ENCODE measurements around the gene GRK5.
A peak's percentile ranks its signal among the peaks of the same experiment; 100 is the strongest.
"Not testable (repeated sequence)": the region's sequence is repeated elsewhere in the genome, so short reads cannot be mapped to it uniquely, and the experiment has no call there.

Gene GRK5

DNA sequence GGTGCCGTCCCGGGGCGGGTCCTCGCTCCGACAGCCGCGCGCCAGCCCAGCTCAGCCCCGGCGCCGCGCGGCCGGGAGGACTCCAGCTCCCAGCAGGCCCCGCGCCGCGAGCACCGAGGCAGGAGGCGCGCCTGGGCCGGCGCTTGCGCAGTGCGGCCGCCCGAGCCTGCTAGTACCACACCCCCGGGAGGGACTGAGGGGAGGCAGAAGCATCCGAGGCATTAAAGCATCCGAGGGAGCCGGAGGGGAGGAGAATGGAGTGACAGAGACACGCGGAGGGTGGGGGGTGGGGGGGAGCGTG lies at the start of gene GRK5:
GRK5 (plus strand) TSS at position 206 of the 301 bp plus-strand sequence. CDS start 347 bp downstream, outside the sequence.
- DNase-seq: peak; percentile 5

DNA sequence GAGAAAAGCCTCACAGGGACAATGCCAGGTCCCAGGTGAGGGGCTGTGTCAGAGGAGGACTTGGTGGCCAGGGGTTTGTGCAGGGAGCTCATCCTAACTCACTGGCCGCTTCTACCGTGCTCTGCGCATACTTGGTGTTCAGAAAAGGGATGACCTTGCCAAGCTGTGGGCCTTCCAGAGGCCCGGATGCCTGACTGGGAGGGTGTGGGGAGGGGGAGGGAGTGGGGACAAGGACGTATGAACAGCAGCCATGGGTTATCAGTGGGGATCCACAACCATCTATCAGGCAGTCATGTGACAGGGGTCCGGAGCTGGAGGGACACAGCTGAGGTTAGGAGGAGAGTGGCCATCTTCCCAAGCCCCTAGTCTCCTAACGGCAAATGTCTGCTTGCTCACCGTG lies 48.0 kb upstream of the GRK5 start:
- no peak for DNase-seq

DNA sequence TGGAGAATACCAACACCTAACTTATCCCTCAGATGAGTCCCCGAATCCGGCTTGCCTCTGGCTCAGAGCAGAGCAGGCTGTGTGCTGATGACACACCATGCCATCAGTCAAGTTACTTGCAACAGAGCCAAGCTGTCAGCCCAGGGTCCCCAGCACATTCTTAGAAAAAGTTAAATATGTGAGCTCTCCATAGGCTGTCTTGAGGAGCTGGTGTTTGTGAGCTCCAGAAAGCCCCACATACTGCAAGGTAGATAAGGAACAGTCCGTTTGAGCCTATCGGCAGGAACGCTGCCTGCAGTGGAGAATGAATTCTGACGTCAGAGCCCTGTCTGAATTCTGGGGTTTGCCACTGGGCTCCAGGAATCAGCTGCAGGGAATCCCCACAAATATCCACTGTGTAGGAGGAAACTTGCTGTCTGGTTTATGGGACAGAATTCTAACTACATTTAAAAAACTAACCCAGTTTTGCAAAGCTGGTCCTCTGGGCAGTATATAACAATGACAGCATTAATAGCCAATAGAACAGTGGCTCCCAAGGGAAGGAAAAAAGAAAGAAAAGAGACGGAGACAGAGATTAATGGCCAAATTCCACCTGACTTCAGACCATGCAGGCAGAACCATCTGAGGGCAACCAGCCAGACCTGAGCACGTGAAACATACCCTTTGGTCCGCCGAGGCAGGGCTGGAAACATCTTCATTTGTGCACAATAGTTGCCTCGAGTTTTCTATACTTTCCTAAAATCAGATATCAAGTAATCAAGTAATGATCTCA lies 45.5 kb upstream of the GRK5 start:
- DNase-seq: no peak

DNA sequence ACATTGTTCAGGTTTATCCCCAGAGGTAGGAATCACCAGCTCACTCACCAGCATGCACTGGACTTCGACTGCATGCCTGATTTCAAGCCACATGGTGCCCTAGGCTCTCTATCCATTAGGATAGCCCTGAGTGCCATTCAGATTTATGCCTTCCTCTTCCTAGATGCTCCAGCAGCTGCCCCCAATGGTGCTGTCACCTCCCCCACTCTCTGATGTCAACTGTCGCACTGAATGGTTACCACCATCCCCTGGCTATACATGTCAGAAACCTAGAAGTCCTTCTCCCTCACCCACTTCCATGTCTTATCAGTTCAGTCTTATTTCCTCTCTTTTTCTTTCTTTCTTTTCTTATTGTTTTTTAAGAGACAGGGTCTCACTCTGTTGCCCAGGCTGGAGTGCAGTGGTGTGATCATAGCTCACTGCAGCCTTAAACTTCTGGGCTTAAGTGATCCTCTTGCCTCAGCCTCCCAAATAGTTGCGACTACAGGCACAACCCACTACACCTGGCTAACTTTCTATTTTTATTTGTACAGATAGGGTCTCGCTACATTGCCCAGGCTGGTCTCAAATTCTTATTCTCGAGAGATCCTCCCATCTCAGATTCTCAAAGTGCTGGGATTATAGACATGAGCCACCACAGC lies 44.8 kb upstream of the GRK5 start:
- DNase-seq: no peak

DNA sequence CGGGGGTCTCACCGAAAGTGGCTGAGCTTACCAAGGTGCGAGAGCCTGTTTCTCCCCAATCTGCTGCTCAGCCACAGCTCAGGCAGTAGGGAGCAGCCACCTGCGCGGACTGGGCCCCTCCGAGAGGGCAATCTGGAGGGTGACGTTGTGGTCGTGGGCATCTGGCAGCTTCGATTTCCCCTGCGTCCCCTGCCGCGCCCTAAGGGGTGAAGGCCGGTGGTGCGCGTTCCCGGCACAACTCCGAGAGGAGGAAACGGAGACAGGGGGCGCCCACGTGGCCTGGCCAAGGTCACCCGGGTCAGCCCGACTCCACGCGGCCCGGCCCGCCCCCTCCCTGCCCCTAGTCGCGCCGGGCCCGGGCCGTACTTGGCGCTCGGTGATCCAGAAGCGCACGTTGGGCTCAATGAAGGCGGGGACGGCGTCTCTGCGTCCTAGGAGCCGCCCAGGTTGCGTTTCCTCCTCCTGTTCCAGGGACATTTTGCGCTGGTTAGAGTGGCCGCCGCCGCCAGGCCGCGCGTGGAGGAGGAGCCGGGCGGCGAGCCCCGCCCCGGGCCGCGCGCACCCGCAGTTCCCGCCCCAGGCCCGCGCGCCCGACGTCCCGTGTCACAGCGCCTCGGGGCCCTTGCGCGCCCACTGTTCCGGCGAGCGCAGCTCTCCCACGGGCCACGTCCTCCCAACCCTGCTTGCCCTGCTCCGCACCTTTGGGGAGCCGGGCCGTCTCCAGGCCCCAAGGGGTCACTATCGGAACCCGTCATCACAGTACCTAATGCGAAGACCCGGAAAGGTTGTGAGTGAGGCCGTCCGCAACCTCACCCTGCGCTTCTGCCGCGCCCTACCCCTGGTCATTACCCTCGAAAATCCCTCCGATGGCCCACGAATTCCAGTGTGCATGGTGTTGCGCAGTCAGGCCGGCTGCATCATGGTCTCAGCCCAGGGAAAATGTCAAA lies 41.9 kb upstream of the GRK5 start, which contains the start of gene SFXN4:
SFXN4 (minus strand) TSS at position 544 of the 947 bp plus-strand sequence; CDS start at position 477, 67 bp downstream.
- DNase-seq: no peak

DNA sequence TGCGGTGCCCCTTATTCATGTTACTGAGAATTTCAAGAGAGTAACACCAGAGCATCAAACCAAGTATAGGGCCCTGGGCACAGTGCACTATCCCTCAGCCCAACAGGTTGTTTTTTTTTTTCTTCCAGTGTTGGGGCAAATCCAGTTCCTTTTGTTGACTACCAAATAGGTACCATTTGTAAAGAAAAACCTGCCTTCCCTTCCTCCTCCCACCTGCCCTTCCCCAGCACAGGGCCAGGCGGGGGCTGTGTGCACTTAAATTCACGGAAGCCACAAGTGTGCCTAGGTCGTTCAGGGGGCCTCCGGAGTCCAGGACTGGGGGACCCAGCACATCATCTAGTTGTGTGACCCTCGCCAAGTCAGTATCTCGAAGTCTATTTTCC lies 41.3 kb upstream of the GRK5 start:
- DNase-seq: no peak

DNA sequence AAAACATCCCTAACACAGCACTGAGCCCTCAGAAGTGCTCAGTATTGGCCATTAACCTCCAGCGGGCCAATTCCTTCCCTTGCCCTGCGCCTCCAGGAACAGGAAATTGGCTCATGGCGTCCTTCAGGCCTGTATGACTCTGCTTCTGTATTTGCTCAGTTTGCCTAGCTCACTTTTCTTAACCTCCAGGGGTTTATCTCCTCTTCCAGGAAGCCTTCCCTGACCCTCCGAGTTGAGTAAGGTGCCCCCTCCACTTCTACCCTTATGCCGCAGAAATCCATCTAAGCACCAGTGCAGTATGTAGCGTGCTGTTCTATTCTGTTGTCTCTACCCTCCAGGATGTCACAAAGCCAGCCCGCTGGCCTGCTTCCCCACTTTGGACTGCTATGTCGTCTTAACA lies 40.8 kb upstream of the GRK5 start:
- DNase-seq: no peak

DNA sequence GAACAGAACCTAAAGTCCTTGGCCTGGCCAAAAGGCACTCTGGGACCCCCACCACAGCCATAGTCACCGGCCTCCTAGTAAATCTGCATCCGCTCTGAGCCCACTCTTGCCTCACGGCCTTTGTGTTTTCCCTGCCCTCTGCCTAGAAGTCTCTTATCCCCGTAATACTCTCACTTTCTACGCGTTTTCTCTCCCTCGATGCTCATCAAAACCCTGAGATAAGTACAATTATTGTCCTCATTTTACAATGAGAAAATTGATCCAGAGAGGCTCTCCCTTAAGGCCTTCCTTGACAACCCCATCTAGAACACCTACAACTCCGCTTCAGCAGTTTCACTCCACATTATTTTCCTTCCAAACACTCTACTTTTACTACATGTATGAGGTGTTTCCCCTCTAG lies 40.3 kb upstream of the GRK5 start:
- DNase-seq: no peak

DNA sequence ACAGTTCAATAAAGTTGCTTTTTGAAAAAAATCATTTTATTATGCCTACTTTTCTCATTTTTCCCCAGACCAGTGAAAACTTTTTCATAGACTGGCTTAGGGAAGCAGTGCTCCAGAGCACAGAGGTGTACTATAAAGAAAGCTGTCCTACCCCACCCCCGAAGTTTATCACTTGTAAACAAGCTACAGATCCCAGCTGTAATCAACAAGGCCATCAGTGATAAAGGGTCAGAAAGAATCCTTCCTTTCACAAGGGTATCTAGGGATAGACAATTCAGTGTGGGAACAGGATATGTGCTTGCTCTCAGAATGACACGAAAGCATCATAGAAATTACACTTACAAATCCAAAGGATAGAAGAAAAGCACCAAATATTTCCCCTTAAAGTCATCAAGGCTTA lies 33.3 kb upstream of the GRK5 start:
- no peak for DNase-seq

DNA sequence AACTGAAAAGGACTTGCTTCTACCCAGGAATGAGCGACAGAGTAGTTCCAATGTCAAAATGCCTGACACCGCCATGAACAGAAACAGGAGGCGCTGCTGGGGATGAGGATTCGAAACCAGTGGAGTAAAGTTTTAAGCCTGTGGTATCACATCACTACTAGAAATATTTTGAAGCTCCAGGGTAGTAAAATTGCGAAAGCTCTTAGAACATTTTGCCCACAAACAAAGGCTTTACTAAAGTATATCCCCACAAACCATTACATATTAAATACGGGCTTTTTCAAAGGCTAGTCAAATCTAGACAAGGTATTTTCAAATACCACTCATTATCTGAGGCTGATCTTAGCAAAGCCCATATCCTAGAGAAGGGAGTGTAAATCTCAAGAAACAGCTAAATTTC lies 31.2 kb upstream of the GRK5 start:
- no peak for DNase-seq

DNA sequence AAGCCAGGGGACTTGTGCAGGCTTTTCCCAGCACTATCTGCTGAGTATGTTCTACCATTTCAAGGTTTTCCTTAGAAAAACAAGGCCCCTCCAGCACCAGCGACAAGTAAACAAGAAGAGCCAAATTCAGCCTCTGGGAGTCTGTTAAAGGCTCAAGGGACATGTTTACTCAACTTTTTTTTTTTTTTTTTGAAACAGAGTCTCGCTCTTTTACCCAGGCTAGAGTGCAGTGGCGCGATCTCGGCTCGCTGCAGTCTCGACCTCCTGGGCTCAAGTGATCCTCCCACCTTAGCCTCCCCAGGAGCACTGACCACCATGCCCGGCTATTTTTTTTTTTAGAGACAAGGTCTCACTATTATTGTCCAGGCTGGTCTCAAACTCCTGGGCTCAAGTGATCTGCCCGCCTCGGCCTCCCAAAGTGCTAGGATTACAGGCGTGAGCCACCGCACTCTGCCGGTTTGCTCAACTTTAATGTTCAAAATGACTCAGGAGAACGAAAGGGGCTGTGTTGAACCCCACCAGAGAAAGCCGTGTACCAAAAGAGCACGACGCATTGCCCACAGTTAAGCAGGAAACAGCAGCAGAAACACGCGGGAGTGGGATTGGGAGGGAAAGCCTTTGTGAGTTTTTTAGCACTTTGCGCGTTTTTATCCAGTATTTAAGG lies 29.5 kb upstream of the GRK5 start:
- DNase-seq: no peak

DNA sequence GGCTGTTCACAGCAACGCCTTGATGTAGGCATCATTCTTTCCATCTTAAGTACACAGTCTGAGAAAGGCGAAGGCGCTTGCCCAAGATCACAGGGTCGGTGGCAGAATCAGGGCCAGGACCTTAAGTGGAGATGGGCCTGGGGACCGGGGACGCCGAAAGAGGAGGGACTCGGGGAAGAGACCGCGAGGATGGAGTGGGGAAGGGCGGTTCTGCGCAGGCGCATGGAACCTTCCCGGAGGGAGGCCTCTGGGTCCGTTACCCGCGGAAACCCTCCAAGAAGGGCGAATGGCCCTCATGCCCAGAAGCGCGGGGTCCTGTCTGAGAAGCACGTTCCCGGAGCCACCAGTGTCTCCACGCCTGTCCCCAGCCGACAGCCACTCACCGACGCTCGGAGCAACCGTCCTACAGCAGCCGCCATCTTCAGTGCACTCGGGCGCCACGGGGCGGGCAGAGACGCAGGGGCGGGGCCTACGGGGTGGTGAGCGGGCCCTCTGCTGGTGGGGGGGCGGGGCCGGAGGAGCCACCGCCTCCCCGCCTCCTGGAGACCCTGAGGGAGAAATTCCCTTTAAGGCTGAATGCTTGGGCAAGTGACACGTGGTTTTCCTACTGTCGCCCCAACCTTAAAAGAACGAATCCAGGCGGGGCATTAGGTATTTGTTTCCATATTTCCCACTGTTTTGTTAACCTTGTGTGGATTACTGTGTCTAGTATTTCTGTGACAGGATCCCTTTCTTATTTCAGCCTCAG lies 28.8 kb upstream of the GRK5 start, which contains the start of gene PRDX3:
PRDX3 (minus strand) TSS at position 441 of the 748 bp plus-strand sequence; CDS start at position 419, 22 bp downstream.
- peak; percentile 54 for DNase-seq

DNA sequence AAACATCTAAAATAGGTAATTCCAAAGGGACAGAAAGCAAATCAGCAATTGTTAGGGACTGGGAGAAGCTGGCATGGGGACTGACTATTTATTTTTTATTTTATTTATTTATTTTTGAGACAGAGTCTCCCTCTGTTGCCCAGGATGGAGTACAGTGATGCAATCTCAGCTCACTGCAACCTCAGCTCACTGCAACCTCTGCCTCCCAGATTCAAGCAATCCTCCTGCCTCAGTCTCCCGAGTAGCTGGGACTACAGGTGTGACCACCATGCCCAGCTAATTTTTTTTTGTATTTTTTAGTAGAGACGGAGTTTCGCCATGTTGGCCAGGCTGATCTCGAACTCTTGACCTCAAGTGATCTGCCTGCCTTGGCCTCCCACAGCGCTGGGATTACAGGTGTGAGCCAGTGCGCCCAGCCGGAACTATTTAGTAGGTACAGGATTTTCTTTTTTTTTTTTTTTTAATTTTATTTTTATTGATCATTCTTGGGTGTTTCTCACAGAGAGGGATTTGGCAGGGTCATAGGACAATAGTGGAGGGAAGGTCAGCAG lies 26.4 kb upstream of the GRK5 start:
- DNase-seq: not testable (repeated sequence)

DNA sequence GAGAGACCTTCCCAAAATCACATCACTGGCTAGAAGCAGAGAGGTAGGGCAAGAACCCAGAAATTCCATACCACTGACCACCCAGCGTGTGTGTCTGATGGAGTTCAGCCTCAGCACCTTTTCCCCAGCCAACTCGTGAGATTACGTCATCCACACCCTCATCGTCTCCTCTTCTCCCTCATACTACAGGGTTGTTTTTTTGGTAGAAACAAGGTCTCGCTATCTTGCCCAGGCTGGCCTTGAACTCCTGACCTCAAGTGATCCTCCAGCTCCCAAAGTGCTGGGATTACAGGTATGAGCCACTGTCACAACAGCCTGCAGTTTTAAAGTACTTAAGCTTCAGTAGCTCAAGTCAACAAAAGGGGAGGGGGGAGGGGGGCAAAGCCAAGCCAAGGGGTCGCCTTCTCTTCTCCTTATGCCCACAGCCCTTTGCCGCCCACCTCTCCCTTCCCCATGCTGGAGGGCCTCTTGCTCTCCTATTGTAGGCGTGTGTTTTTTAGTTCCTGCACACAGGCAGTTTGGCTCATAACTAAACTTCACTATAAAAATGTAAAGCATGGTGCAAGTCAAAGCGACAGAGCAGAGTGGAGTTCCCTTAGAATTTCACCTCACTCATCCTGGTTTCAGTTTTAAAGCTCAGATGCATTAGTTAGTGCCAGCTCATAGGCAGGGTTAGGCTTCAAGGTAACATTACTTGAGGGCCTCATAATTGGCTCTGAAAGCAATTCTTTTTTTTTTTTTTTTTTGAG lies 23.5 kb upstream of the GRK5 start:
- no peak for DNase-seq

DNA sequence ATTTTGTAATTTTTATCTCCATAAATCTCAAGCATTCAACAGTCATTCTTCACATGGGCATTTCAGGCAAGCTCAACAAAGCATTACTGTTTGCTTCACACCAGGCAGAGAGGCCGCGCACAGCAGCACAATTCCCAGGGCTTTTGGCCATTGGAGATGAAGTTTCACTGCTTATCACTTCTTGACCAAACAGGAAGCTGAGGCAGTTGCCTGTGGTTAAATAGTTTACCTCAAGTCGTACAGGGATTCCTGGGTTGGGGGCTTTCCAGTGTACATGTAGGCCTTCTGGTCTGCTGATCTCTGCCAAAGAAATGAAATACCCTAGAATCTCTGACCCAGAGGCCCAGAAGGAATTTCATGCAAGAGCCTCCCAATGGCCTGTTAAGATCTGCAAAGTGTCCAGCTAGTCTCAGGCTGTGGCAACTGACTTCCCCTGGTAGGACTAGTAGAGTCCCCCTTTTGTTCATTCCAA lies 17.5 kb upstream of the GRK5 start:
- no peak for DNase-seq

DNA sequence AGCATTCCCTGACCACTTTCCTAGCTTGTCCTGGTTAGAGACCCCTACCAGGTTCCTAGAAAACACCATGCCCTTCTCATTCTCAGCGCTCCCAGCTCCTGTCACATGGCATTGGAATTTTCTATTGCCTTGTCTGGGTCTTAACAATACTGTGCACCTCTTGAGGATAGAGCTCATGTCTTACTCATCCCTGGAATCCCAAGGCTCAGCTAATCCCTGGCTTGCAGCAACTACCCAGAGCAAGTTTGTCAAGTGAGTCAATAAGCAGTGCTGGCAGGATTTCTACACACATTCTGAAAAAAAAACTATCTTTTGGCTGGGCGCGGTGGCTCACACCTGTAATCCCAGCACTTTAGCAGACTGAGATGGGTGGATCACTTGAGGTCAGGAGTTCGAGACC lies 17.0 kb upstream of the GRK5 start:
- DNase-seq: no peak

DNA sequence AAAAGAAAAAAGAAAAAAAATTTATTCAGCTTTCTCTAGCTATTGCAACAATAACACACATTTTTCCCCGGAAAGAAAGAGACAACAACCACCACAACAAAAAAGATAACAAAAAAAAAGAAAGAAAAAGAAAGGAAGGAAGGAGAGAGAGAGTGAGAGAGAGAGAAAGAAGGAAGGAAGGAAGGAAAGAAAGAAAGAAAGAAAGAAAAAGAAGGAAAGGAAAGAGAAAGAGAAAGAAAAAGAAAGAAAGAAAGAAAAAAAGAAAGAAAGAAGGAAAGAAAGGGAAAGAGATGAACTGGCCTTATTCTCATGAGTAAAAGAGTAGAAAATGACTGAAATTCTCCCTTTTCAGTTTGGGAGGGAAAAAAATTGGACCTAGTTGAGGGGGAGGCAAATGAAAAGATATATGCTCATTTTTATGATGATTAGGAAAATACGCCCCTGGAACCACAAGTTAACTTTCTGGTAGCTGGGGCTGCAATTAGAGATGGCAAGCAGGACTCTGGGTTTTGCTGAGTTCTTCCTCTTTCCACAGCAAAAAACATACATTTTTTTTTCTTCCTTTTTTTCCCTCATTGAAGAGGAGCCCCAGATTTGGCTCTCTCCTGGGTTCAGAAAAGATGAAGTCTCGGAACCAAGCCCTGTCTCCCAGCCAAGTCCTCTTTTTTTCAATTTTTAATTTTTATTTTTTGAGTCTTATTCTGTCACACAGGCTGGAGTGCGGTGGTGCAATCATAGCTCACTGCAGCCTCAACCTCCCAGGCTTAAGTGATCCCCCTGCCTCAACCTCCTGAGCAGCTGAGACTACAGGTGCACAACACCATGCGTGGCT lies 16.2 kb upstream of the GRK5 start:
- DNase-seq: no peak

DNA sequence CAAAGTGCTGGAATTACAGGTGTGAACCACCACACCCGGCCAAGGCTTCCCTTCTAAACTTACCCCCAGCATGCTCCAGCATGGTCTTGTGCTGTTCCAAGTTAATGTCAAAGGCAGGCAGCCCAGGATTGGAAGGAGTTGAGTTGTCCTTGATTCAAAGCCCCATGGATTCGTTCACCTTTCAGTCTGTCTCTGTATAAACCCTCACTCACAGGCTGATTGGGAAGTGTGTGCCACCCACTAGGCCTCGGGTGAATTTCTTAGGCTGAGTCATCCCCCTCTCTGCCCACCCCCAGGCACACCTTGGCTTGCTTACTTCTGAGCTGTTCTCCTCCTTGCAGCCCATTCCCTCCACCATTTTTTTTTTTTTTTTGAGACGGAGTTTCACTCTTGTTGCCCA lies 15.5 kb upstream of the GRK5 start:
- no peak for DNase-seq

DNA sequence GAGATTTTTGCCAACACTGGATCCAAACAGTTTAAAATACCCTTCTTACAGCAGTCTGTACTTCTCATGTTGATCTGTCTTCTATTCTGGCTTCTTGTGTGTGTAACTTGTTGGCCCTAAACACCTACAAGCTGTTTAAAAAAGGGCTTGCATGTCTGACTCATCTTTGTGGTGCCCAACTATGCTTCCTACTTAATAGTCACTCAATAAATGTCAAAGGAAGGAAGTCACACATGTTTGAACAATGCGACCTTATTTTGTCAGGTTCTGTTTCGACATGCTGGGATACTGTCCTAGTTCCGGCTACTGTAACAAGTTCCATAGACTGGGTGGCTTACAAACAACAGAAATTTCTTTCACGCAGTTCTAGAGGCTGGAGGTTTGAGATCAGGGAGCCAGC lies 9.4 kb upstream of the GRK5 start:
- no peak for DNase-seq

DNA sequence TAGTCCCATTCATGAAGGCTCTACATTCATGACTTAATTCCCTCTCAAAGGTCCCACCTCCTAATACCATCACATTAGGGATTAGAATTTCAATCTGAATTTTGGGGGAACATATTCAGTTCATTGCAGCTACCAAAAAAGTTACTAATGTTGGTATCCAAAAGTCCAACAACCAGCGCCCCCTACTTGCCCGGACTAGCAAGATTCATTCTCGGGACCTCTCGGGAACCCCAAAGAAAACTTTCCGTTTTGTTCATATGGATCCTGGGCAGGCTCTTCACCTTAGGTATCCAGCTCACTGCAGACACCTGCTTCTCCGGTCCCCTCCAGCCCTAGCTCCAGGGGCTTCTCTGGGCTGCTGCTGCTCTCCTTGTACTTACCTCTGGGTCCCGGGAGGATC lies 8.9 kb upstream of the GRK5 start:
- DNase-seq: no peak
